ENCODE results near the gene FGF13.

DNA sequence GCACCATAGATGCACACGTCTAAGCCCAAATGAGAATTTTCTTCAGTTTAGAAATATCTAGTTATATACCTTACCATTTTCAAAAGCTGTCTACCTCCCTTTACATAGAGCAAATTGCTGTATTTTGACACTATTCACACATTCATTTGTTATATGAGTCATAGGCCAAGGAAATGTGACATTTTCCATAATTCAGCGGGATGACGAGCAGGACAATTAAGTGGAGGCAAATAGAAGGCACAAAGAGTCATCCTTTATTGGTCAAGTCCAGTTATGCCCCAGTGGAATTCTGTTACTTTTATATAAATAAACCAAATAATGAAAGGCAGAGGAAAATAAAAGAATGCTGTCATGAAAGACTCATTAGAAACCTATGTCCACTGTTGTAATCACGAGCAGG, 27.9 kb downstream of the FGF13 start:
- no peak for TF ChIP-seq SP1 (IDR thresholded peaks at IDR 0.05)
- TF ChIP-seq, protein P1, sequence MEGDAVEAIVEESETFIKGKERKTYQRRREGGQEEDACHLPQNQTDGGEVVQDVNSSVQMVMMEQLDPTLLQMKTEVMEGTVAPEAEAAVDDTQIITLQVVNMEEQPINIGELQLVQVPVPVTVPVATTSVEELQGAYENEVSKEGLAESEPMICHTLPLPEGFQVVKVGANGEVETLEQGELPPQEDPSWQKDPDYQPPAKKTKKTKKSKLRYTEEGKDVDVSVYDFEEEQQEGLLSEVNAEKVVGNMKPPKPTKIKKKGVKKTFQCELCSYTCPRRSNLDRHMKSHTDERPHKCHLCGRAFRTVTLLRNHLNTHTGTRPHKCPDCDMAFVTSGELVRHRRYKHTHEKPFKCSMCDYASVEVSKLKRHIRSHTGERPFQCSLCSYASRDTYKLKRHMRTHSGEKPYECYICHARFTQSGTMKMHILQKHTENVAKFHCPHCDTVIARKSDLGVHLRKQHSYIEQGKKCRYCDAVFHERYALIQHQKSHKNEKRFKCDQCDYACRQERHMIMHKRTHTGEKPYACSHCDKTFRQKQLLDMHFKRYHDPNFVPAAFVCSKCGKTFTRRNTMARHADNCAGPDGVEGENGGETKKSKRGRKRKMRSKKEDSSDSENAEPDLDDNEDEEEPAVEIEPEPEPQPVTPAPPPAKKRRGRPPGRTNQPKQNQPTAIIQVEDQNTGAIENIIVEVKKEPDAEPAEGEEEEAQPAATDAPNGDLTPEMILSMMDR (IDR thresholded peaks at IDR 0.05; ENCODE audit: low read depth, low read length, missing input control): no peak
- TF ChIP-seq, protein P2, sequence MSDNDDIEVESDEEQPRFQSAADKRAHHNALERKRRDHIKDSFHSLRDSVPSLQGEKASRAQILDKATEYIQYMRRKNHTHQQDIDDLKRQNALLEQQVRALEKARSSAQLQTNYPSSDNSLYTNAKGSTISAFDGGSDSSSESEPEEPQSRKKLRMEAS (IDR thresholded peaks at IDR 0.05): no peak

Measured in liver (tissue), 3 donors.